ENCODE measurements around the gene AP1S3. TPM values are rescaled to one million over a fixed set of nuclear protein-coding genes. Genes with fewer than 3 reads are reported as not detected.
"Not testable (repeated sequence)": the region's sequence is repeated elsewhere in the genome, so short reads cannot be mapped to it uniquely, and the experiment has no call there.

Gene AP1S3
- total RNA-seq, result 5.8 TPM

DNA sequence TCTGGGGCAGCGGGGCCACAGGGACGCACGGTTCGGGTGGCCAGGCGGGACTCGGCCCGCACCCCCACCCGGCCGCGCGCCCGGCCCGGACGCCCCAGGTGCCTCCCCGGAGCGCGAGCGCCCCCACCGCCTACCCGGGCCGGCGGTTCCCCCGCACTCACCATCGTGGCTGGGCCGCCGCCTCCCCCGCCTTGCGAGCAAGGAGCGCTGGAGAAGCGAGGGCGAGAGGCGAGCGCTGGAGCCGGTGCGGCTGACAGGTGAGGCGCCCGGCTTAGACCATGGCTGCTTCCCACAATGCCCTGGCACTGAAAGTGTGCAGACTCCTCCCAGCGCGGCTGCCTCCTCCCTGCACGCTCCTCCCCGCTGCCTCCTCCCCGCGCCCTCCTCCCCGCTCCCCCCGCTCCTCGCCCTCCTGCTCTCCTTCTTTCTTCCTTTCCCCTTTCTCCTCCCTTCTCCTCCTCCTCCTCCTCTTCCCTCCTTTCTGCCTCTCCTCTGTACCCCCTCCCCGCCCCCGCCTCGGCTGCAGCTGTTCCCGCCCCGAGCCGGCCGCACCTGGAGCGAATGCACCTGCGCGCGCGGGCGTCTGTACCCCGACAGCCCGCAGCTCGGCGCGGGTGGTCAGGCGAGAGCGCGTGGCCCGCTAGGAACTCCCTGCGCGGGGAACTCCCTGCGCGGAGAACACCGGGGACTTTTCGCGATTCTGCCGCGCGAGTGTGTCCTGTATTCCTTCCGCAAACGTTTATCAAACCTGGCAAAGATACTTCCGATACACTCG, at the start of gene AP1S3:
Gene AP1S3 (minus strand): TSS at position 296 of the 775 bp plus-strand sequence. CDS start 132 bp downstream, at position 164.
- ATAC-seq, result peak; percentile 90
- intact Hi-C loops (cut with DNase I), result no loop called here
- peak; percentile 72 for DNase-seq (ENCODE audit: low spot score)

DNA sequence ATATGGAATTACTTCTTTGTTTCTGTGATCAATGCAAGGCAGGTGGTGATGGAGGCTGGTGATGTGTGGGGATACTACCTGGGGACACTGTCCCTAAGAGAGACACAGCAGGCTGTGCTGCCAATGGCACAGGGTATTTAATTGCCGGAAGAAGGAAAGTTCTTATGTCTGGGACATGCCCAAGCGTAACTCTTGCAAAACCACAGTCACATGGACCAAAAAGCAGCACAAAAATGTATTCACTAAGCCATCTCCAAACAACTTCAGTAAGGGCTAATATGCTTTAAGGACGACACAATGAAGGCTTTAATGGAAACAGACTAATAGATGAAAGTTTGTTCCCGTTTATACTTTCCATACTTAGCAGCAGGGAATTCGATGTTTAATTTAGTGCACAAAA, 49.7 kb upstream of the AP1S3 start:
- ATAC-seq (peak; percentile 34), DNase-seq (ENCODE audit: low spot score) (no peak)

DNA sequence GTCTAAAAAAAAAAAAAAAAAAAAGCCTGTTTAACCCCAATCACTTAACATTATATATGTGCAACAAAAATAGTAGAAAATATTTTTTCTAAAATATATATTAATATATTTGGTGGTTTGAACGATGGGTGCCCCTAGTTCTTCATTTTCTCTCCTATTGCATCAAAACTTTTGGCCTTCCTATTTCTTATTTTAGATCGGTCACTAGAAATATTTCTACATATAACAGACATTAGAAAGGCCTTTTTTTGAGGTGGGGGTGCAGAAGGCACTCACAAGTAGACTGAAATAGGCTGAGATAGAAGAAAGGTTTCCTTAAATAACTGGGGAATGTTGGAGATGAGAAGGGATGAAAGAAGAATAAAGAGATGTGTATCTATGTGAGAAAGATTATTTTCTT, 49.3 kb upstream of the AP1S3 start:
- no peak for DNase-seq (ENCODE audit: low spot score)
- no peak for ATAC-seq
- intact Hi-C loops (cut with DNase I), result no loop called here

More for the DNA sequence above, 49.7 kb upstream of the AP1S3 start:
- intact Hi-C loops (cut with DNase I), result no loop called here

DNA sequence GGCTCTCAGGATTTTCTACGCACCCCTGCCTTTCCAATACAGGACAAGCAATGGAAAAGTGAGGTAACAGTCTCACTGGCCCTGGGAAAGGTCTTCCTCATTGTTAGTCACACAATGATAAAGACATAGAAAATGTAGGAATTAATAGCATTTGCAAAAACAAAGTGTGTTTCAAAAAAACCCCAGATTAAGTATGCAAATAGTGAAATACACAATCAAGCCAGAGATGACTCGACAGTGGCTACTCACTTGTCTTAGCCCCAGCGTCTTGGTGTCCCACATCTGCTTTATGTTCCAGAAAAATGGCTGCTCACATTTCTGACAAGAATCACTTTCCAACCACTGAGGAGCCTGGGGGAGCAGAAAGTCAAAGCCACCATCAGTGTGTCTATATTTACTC, 47.0 kb upstream of the AP1S3 start:
- no peak for DNase-seq (ENCODE audit: low spot score)
- intact Hi-C loops (cut with DNase I), result no loop called here
- no peak for ATAC-seq

DNA sequence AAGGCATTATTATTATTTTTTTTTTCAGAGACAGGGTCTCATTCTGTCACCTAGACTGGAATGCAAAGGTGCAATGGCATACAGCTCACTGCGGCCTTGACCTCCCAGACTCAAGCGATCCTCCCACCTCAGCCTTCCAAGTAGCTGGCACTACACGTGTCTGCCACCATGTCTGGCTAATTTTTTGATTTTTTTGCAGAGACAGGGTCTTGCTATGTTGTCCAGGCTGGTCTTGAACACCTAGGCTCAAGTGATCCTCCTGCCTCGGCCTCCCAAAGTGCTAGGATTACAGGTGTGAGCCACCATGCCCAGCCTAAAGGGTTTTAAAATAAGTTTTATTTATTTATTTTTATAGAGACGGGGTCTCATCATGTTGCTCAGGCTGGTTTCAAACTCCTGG, 45.3 kb upstream of the AP1S3 start:
- no peak for DNase-seq (ENCODE audit: low spot score)
- intact Hi-C loops (cut with DNase I), result no loop called here
- no peak for ATAC-seq

DNA sequence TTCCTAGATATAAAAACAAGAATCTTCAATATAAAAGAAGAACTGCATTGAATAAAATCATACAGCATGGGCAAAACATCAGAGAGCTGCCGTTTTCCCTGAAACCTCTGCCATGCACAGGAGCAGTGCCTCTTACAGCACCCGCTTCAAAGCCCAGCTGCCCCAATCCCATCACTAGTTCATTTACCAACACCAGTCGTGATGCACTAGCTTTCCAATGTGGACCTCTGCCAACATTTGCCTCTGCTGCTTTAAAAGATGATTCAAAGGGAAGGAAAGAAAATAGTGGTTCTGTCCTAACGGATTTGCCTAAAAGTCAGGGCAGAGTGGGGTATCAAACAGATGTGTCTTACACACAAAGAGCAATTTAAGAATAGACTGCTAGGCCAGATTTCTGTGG, 43.4 kb upstream of the AP1S3 start:
- no peak for DNase-seq (ENCODE audit: low spot score)
- intact Hi-C loops (cut with DNase I), result no loop called here
- no peak for ATAC-seq

DNA sequence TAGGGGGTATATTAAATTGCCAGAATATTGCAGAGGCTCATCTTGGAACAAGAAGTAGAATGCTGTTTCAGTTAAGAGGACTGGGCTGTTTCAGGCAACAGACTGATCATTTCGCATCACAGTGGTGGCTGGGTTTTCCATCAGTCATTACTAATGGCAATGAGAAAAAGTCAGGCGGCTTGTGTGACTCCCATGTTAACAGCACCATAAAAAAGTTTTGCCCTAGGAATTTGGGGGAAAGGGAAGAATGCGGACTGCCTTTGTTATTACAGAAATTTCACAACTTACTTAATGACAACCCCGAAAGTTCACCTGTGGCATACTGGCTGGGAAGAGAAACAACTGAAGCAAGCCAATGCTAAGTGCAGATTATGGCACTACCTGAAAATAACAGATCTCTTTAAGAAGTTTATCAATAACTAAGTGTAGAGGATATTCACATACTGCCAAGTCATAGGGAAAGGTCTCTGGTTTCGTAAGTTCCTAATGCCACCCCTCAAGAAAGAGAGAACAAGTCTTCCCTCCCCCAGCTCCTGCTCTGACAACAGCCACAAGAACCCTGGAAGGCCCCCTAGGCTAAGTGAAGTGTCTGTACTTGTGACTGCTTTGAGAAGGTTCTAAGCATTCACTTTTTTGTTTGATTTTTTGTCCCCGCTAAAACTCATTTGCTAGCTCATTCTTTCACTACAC, 40.5 kb upstream of the AP1S3 start:
- intact Hi-C loops (cut with DNase I), result no loop called here
- DNase-seq (ENCODE audit: low spot score) (no peak), ATAC-seq (no peak)

DNA sequence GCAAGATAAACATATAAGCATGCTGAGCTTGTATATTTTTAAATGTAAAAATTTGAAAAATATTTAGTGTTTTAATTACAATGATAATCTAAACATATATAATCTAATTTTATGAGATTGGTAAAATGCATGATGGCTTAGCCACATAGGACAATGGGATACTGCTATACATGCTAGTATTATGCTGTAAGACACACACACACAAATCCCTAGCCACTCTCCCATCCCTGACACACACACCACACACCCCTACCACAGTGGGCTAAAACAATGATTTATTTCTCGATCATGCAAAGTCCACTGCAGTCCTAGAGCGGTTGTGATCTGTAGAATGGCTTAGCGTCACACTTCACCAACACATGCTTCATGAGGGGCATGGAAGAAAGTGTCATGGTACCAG, 36.3 kb upstream of the AP1S3 start:
- DNase-seq (ENCODE audit: low spot score) (no peak), ATAC-seq (no peak)
- intact Hi-C loops (cut with DNase I), result no loop called here

DNA sequence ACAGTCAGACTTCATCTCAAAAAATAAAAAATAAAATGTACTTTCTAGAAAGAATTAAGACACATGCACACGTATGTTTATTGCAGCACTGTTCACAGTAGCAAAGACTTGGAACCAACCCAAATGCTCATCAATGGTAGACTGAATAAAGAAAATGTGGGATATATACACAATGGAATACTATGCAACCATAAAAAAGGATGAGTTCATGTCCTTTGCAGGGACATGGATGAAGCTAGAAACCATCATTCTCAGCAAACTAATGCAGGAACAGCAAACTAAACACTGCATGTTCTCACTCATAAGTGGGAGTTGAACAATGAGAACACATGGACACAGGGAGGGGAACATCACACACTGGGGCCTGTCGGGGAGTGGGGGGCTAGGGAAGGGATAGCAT, 35.4 kb upstream of the AP1S3 start:
- DNase-seq (ENCODE audit: low spot score); intact Hi-C loops (cut with DNase I); ATAC-seq: not testable (repeated sequence)

DNA sequence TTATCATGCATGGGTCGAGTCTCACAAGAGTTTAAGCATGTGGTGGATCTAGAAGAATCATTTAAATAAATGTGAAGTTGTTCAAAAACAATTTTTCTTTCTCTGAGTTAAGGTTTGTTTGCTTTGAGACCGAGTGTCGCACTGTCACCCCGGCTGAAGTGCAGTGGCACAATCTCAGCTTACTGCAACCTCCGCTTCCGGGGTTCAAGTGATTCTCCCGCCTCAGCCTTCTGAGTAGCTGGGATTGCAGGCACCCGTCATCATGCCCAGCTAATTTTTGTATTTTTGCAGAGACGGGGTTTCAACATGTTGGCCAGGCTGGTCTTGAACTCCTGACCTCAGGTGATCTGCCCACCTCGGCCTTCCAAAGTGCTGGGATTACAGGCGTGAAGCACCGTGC, 34.3 kb upstream of the AP1S3 start:
- ATAC-seq; intact Hi-C loops (cut with DNase I); DNase-seq (ENCODE audit: low spot score): not testable (repeated sequence)

DNA sequence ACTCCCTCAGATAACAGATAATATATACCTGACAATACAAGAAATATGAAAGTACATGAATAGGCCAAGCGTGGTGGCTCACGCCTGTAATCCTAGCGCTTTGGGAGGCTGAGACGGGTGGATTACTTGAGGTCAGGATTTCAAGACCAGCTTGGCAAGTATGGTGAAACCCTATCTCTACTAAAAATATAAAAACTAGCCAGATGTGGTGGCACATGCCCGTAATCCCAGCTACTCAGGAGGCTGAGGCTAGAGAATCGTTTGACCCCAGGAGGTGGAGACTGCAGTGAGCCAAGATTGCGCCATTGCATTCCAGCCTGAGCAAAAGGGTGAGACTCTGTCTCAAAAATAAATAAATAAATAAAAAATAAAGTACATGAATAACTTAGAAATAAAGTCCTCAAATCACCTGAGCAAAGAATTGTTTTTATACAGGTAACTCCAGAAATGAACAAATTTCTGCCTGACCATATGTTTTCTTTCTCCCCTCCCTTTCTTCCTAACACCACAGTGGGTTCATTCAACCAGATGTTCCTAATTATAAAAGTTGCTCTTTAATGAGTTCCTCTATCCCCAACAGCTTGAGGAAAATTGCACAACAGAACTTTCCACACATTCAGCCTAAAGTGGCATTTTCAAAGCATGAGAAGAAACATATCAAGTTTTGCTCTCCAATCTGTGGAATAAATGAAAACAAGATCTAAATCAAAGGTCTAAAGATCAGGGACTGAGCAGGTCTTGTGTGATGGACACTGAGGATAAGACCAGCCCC, 33.6 kb upstream of the AP1S3 start:
- DNase-seq (ENCODE audit: low spot score), result no peak
- no peak for ATAC-seq
- intact Hi-C loops (cut with DNase I), result no loop called here

DNA sequence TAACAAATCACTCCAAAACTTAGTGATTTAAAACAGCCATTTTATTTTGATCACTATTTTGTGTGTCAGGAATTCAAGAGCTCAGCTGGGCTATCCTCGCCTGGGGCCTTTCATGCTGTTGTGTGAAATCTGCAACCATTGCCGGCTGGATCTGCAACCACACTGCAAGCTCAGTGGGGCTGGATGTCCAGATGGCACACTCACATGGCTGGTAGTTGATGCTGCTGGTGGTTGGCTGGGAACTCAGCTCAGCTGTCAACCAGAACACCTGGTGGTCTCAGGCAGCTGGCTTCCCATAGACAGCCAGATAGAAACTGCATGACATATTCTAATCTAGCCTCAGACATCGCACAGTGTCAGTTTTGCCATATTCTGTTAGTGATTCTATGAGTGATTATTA, 30.6 kb upstream of the AP1S3 start:
- no peak for DNase-seq (ENCODE audit: low spot score)
- ATAC-seq, result no peak
- intact Hi-C loops (cut with DNase I), result no loop called here

DNA sequence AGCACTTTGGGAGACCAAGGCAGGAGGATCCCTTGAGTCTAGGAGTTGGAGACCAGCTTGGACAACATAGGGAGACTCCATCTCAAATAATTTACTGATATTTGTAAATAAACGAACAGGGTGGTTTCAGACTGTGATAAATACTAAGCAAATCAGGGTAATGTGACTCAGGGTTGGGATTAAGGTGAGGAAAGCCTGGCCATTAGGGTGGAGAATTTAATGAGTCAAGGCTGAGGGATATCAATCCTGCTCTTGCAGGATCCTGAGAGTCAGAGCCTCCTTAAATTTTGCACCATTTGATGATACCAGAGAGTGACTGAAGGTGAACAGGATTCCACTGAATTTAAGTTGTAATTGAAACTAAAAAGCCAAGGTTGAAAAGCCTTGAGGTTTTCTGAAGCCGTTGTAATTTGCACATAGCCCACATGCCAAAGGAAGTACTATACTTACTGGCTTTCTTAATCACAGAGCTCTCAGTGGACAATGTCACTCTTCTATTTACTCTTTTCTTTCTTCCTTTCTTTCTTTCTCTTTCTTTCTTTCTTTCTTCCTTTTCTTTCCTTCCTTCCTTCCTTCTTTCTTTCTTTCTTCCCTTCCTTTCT, 28.6 kb upstream of the AP1S3 start:
- ATAC-seq, result no peak
- intact Hi-C loops (cut with DNase I), result no loop called here
- no peak for DNase-seq (ENCODE audit: low spot score)

DNA sequence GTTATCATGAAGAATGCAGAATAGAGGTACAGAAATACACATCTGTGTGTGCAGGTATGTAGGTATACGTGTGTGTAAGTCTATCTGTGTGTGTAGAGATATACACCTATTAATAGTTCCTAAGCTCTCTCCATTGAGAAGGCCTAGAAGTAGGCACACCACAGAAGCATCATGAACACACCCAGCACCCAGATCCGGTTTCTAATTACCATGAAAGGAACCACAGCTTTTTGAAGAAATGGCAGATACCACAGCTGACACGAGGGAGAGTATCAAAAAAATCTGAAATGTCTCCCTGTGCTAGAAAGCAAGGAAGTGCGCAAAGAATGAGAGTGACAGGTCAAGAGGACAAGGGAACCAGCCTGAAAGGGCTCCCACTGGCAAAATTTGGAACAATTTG, 27.7 kb upstream of the AP1S3 start:
- ATAC-seq, result no peak

DNA sequence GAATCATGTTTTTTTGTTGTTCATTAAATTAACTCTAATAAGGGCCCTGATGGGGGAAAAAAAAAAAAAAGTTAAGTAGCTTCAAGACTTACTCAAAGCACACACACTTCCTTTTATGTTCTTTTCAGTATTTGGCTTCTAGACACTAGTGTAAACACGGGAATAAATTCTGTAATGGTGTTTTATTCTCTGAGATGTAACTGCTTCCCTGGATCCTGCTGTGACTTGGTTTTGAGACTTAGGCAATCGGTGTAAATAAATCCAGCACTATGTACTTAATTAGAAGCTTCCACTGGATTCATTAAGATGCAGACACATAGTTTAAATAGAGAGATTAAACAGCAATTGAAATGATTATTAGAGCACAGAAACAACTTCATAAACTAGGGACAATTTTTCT, 26.1 kb upstream of the AP1S3 start:
- no peak for DNase-seq (ENCODE audit: low spot score)
- no peak for ATAC-seq
- intact Hi-C loops (cut with DNase I), result no loop called here

More for the DNA sequence above, 27.7 kb upstream of the AP1S3 start:
- DNase-seq (ENCODE audit: low spot score), result no peak
- intact Hi-C loops (cut with DNase I), result no loop called here

DNA sequence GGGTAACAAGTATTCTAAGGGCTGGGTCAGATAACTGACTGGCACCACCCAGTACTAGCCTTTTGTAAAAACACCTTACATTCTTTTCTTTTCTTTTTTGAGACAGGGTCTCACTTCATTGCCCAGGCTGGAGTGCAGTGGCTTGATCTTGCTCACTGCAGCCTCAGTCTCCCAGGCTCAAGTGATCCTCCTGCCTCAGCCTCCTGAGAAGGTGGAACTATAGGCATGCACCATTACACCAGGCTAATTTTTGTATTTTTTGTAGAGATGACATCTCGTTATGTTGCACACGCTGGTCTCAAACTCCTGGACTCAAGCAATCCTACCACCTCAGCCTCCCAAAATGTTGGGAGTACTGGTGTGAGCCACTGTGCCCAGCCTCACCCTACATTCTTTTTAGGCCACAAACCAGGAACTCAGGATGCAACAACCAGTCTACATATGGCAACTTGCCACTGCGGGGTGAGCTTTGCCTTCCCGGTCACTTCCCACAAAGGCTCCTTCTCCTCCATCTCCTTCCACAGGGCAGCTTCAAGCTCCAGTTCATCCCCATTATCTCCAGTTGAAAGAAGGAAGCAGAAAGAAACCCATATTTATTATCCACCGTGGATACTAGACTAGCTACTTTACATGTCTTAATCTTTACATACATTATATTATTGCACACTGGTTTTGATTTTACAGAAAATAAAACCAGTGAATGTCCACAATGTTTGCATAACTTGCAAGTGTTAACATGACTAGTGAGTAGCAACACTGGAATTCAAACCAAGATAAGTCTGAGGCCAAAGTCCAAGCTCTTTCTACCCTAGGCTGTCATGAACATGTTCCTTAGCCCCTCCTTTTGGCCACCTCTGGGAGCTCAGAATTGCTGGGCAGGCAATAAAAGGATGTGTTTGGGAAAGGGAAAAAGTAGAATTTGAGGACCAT, 23.7 kb upstream of the AP1S3 start:
- ATAC-seq, result no peak
- DNase-seq (ENCODE audit: low spot score), result no peak
- intact Hi-C loops (cut with DNase I), result no loop called here

DNA sequence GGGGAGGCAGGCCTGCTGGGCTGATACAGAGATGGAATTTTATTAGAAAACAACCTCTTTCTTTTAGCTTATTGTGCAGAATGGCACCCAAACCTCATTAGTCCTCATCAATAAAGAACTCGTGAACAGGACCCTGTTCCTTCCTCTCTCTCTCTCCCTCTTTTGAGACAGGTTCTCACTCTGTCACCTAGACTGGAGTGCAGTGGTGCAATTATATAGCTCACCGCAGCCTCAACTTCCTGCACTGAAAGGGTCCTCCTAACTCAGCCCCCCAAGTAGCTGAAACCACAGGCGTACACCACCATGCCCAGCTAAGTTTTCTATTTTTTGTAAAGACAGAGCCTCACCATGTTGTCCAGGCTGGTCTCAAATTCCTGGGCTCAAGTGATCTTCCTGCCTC, 21.7 kb upstream of the AP1S3 start:
- DNase-seq (ENCODE audit: low spot score), result no peak
- no peak for ATAC-seq
- intact Hi-C loops (cut with DNase I), result no loop called here

DNA sequence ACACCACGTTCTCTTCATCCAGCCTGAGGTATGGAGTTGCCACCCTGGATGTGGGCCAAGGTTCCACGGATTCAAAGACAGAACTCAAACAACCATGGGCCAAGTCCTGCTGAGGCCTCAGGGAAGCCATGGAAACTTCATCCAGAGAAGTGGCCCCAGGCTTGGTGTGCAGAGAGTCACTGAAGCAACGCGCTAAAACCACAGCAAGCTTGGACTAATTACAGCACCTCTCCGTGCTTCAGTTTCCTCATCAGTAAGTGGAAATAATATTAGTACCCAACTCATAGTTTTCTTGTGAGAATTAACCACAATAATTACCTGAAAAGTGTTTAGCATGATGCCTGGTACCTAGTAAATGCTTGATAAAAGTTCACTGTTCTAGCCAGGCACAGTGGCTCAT, 19.2 kb upstream of the AP1S3 start:
- ATAC-seq, result no peak
- intact Hi-C loops (cut with DNase I), result no loop called here
- DNase-seq (ENCODE audit: low spot score), result no peak

DNA sequence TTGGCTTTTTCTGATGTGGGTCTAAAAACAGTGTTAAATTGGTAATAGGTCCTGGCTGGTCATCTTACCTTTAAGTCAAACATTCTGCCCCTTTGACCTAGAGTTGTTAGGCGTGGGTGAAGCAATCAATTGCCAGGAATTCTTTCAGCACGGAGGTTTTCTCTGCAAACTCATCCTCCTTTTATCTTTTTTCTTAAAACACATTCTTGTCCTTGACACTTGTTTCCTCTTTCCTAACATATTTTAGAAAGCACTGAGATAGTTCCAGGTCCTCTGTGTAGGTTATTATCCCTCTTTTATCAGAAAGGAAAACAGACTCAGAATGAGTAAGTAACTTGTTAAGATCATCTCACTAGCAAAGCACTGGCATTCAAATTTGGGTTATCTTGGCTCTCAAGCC, 18.6 kb upstream of the AP1S3 start:
- ATAC-seq (no peak), DNase-seq (ENCODE audit: low spot score) (no peak)
- intact Hi-C loops (cut with DNase I), result no loop called here
